Rectal smooth muscle tissue (tissue), 1 donor: ENCODE measurements around the gene GNG7.
"Not testable (repeated sequence)": the region's sequence is repeated elsewhere in the genome, so short reads cannot be mapped to it uniquely, and the experiment has no call there.

Source experiments
- H3K27ac ChIP-seq: one replicate; pipeline ENCODE4 v1.7.0; 2013; ENCODE audit warnings: low read depth, low read length, inconsistent platforms
- H3K27me3 ChIP-seq: one replicate; pipeline ENCODE4 v1.7.0; 2013; ENCODE audit warnings: low read length; ENCODE audit not compliant: control insufficient read depth, insufficient read depth
- H3K36me3 ChIP-seq: one replicate; pipeline ENCODE4 v1.7.0; 2013; ENCODE audit warnings: low read length; ENCODE audit not compliant: control insufficient read depth, insufficient read depth
- H3K4me1 ChIP-seq: one replicate; pipeline ENCODE4 v1.7.0; 2013; ENCODE audit warnings: low read length; ENCODE audit not compliant: control insufficient read depth, insufficient read depth
- H3K4me3 ChIP-seq: one replicate; pipeline ENCODE4 v1.7.0; 2013; ENCODE audit warnings: low read length
- H3K9ac ChIP-seq: one replicate; pipeline ENCODE4 v1.7.0; 2013; ENCODE audit warnings: low read length

GNG7 gene

GRCh38 chr19:2627319-2627829 lies 75.1 kb downstream of the GNG7 start:
- Histone ChIP-seq H3K27me3 (no peaks in the 10 kb centered on the region), H3K27ac (no peak overlapping the region), H3K9ac (no peak overlapping the region), H3K4me3 (no peak overlapping the region), H3K4me1 (no peaks in the 10 kb centered on the region), H3K36me3 (no peaks in the 10 kb centered on the region)

- Histone ChIP-seq H3K4me1 (no peaks in the 10 kb centered on the region), H3K9ac (no peak overlapping the region), H3K27ac (no peak overlapping the region)
Measured at GRCh38 chr19:2625434-2625833, 77.1 kb downstream of the GNG7 start.

DNA sequence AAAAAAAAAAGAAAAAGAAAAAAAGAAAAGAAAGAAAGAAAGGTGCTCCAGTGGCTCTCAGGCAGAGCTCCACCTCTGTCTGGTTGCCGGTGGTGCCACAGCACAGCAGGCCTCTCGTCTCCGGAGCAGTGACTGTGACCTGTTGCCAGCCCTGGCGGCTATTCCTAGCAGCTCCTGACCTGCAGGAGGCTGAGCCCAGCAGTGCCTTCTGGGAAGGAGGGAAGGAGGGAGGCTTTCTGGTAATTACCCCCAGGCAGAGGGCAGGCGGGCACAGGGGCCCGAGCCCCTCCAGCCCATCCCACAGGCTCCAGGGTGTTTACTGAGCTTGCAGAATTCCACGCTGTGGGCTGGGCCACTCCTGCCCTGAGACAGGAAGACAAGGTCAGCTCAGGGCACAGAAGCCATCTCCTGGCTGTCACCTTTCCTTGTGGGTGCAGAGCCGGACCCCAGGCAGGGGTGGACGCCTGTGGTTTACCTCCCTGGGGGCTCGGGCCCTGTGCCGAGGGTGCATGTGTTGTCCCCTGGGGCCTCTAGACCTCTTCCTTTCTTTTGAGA lies 77.9 kb downstream of the GNG7 start:
- Histone ChIP-seq H3K27ac (no peak overlapping the region), H3K27me3 (no peaks in the 10 kb centered on the region), H3K4me3 (no peak overlapping the region), H3K36me3 (no peaks in the 10 kb centered on the region), H3K4me1 (no peaks in the 10 kb centered on the region), H3K9ac (no peak overlapping the region)

More at GRCh38 chr19:2625434-2625833, 77.1 kb downstream of the GNG7 start:
- Histone ChIP-seq H3K36me3 (no peaks in the 10 kb centered on the region), H3K4me3 (no peak overlapping the region), H3K27me3 (no peaks in the 10 kb centered on the region)

GRCh38 chr19:2623798-2624197 lies 78.7 kb downstream of the GNG7 start:
- Histone ChIP-seq H3K27me3 (no peaks in the 10 kb centered on the region), H3K27ac (no peak overlapping the region), H3K4me3 (no peak overlapping the region), H3K9ac (no peak overlapping the region), H3K4me1 (no peaks in the 10 kb centered on the region), H3K36me3 (no peaks in the 10 kb centered on the region)

GRCh38 chr19:2622371-2622961 lies 80.0 kb downstream of the GNG7 start:
- not testable (repeated sequence) for H3K36me3 ChIP-seq, H3K27ac ChIP-seq, H3K4me1 ChIP-seq, H3K27me3 ChIP-seq, H3K4me3 ChIP-seq, H3K9ac ChIP-seq

DNA sequence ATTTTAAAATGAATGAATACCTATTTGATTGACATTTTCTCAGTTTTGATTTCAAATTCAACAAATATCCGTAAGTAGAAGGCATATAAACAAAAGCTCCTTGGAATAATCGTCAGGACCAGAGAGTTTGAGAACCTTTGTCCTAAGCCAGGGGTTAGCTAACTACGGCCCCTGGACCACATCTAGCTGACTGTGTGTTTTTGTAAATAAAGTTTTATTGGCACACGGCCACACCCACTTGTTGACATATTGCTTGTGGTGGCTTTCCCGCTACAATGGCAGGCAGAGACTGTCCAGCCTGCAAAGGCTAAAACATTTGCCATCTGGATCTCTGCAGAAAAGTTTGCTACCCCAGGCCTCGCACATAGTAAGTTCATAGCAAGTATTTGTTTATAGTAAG lies 83.4 kb downstream of the GNG7 start:
- Histone ChIP-seq H3K4me1 (no peaks in the 10 kb centered on the region), H3K9ac (no peak overlapping the region), H3K27ac (no peak overlapping the region), H3K36me3 (no peaks in the 10 kb centered on the region), H3K27me3 (no peaks in the 10 kb centered on the region), H3K4me3 (no peak overlapping the region)

GRCh38 chr19:2618611-2619010 lies 83.9 kb downstream of the GNG7 start:
- Histone ChIP-seq H3K4me3 (no peak overlapping the region), H3K27ac (no peak overlapping the region), H3K9ac (no peak overlapping the region)

DNA sequence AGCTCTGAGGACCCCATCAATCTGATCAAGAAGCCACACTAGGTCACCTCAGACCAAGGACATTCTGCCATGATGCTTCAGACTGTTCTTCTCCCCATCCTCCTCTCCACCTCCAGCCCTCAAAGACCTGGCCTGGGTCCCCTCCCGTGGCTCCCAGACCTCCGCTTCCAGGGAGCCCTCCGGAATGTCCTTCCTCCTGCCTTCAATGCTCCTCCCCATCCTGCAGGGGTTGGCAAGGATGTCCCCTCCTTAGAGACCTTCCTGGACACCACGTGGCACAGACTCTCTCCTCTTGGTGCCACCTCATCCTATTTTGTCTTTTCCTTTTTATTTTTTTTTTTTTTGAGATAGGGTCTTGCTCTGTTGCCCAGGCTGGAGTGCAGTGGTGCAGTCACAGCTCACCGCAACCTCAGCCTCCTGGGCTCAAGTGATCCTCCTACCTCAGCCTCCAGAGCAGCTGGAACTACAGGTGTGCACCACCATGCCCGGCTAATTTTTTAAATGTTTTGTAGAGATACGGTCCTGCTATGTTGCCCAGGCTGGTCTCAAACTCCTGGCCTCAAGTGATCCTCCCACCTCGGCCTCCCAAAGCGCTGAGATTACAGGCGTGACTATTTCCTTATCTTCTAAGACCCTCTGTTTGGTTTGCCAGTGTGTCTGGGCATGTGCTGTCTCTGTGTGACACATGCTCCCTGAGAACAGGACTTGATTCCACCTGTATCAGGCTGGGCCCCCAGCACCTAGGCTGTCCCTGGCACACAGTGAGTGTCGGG lies 84.9 kb downstream of the GNG7 start:
- Histone ChIP-seq H3K4me3 (no peak overlapping the region), H3K27me3 (no peaks in the 10 kb centered on the region), H3K27ac (no peak overlapping the region), H3K4me1 (no peaks in the 10 kb centered on the region), H3K36me3 (no peaks in the 10 kb centered on the region), H3K9ac (no peak overlapping the region)

More at GRCh38 chr19:2618611-2619010, 83.9 kb downstream of the GNG7 start:
- Histone ChIP-seq H3K36me3 (no peaks in the 10 kb centered on the region), H3K4me1 (no peaks in the 10 kb centered on the region), H3K27me3 (no peaks in the 10 kb centered on the region)

DNA sequence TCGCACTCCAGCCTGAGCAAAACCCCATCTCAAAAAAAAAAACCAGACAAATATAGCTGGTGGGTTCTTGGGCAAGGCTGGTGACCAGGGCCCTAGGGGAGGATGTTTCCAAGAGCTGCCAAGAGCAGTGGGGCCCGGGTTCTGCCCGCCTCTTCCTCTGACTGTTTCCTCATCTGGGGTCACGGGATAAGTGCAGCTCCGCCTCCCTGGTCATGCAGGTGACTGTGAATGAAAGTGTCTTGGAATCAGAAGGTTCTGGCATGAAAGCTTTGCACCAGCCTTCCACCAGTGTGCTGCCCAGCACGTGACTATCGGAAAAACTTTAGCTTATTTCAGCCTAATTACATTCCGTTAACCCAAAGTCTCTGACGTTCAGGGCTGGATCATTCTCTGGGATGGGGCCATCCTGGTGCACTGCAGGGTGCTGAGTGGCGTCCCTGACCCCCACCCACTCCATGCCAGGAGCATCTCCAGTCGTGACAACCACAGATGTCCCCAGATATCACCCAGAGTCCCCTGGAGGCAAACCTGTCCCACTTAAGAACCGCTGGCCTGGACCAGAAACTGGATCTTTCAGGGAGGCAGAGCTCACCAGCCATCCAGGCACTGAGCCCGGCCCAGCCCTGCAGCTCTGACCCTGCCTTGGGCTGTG lies 85.6 kb downstream of the GNG7 start:
- no peak overlapping the region for H3K27ac ChIP-seq
- H3K27me3 ChIP-seq: no peaks in the 10 kb centered on the region
- H3K4me3 ChIP-seq: no peak overlapping the region
- no peak overlapping the region for H3K9ac ChIP-seq
- H3K36me3 ChIP-seq: no peaks in the 10 kb centered on the region
- H3K4me1 ChIP-seq: no peaks in the 10 kb centered on the region

DNA sequence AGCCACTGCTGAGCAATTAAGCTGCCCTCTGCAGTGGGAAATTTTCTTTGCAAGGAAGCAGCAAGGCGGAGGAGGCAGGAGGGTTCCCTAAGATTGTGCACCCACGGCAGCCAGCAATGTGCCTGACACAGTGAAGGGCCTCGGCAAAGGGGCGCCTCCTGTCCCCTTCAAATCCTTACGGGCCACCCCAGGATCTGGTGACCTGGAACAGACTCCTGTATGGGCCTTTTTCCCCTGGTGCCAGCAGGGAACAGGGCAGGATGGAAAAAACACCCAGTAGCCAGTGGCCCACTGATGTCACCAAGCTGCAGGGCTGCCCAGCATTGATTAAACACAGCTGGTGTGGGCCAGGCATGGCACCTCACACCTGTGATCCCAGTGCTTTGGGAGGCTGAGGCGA lies 86.7 kb downstream of the GNG7 start:
- Histone ChIP-seq H3K27ac (no peak overlapping the region), H3K4me3 (no peak overlapping the region), H3K36me3 (no peaks in the 10 kb centered on the region), H3K27me3 (no peaks in the 10 kb centered on the region), H3K4me1 (no peaks in the 10 kb centered on the region), H3K9ac (no peak overlapping the region)

GRCh38 chr19:2613507-2614295 lies 88.8 kb downstream of the GNG7 start:
- Histone ChIP-seq H3K27me3 (no peaks in the 10 kb centered on the region), H3K27ac (no peak overlapping the region), H3K4me1 (no peaks in the 10 kb centered on the region), H3K9ac (no peak overlapping the region), H3K36me3 (no peaks in the 10 kb centered on the region), H3K4me3 (no peak overlapping the region)
